ENCODE data around the gene TP53AIP1.

DNA sequence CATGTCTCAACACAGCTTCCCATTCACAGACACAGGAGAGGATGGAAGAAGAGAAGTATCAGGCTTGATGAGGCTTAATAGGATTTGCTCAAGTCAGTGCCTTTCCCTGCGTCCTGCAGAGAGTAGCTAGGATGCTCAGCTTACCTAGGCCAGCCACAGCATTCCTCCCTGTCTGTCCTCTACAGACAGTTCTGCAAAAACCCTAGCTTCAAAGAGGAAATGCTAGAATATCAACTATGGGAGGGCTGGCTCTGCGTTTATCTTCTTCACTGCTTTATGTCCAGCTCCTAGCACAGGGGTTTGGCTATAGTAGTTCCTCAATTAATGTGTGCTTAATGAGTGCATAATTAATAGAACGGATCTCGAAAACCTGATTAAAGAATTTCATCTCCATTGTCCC lies 35.1 kb downstream of the TP53AIP1 start:
- TF ChIP-seq, protein P1, sequence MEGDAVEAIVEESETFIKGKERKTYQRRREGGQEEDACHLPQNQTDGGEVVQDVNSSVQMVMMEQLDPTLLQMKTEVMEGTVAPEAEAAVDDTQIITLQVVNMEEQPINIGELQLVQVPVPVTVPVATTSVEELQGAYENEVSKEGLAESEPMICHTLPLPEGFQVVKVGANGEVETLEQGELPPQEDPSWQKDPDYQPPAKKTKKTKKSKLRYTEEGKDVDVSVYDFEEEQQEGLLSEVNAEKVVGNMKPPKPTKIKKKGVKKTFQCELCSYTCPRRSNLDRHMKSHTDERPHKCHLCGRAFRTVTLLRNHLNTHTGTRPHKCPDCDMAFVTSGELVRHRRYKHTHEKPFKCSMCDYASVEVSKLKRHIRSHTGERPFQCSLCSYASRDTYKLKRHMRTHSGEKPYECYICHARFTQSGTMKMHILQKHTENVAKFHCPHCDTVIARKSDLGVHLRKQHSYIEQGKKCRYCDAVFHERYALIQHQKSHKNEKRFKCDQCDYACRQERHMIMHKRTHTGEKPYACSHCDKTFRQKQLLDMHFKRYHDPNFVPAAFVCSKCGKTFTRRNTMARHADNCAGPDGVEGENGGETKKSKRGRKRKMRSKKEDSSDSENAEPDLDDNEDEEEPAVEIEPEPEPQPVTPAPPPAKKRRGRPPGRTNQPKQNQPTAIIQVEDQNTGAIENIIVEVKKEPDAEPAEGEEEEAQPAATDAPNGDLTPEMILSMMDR (IDR thresholded peaks at IDR 0.05): no peak
- no peak for TF ChIP-seq POLR2A (IDR thresholded peaks at IDR 0.05)
